Osteoblast (primary cell): ENCODE results near the gene EXOC2. TPM values are rescaled to one million over a fixed set of nuclear protein-coding genes. Genes with fewer than 3 reads are reported as not detected.

Experiments used
- DNase-seq: peaks from one replicate; pipeline ENCODE4 v3.0.0; 2011; ENCODE audit warnings: low spot score, mixed read lengths; ENCODE audit not compliant: insufficient read length; ENCODE audit errors: missing footprints
- H2AFZ ChIP-seq: 2 replicates; pipeline ENCODE4 v1.6.0; 2011; ENCODE audit warnings: mild to moderate bottlenecking, low read length
- H3K27ac ChIP-seq: 2 replicates; pipeline ENCODE4 v1.5.1; 2011; ENCODE audit warnings: mild to moderate bottlenecking, low read depth, low read length, moderate library complexity
- H3K27me3 ChIP-seq: 2 replicates; pipeline ENCODE4 v1.6.0; 2012; ENCODE audit warnings: mild to moderate bottlenecking, control low read depth, inconsistent platforms, low read length, moderate library complexity; ENCODE audit not compliant: insufficient read depth
- H3K36me3 ChIP-seq: 2 replicates; pipeline ENCODE4 v1.5.1; 2011; ENCODE audit warnings: mild to moderate bottlenecking, low read length, control low read depth, moderate library complexity; ENCODE audit not compliant: insufficient read depth
- H3K4me1 ChIP-seq: 2 replicates; pipeline ENCODE4 v1.5.1; 2011; ENCODE audit warnings: mild to moderate bottlenecking, low read length, control low read depth, moderate library complexity; ENCODE audit not compliant: insufficient read depth
- H3K4me2 ChIP-seq: 2 replicates; pipeline ENCODE4 v1.6.0; 2011; ENCODE audit warnings: mild to moderate bottlenecking, low read length; ENCODE audit not compliant: insufficient read depth
- H3K4me3 ChIP-seq: fragments of 200-600 bp; sonication (generic); 3 replicates; pipeline ENCODE4 v1.5.1; 2012; ENCODE audit warnings: mild to moderate bottlenecking, low read length, inconsistent platforms; ENCODE audit not compliant: insufficient read depth
- H3K79me2 ChIP-seq: 2 replicates; pipeline ENCODE4 v1.6.0; 2012; ENCODE audit warnings: mild to moderate bottlenecking, low read length, control low read depth, inconsistent platforms; ENCODE audit not compliant: insufficient read depth
- H3K9me3 ChIP-seq: 2 replicates; pipeline ENCODE4 v1.5.1; 2011; ENCODE audit warnings: low read depth, low read length, control low read depth
- H4K20me1 ChIP-seq: 2 replicates; pipeline ENCODE4 v1.6.0; 2012; ENCODE audit warnings: mild to moderate bottlenecking, low read length, control low read depth; ENCODE audit not compliant: insufficient read depth
- CTCF ChIP-seq: IDR thresholded peaks from 2 replicates; pipeline ENCODE4 v1.5.1; 2011; ENCODE audit warnings: mild to moderate bottlenecking, low read depth, low read length, moderate library complexity; ENCODE audit errors: extremely low read depth
- total RNA-seq: library from RNA; depleted of rRNA; stranded (reverse); fragments of >200 nt; gene quantifications from 2 replicates; pipeline ENCODE4 v1.2.3, GENCODE V29; 2012

The EXOC2 gene
- total RNA-seq, 1 donor = 19.5 TPM

- no peak overlapping the region for H3K27ac ChIP-seq
- no peak overlapping the region for H3K4me3 ChIP-seq
- H3K79me2 ChIP-seq = peaks cover 33% of the 10 kb centered on the region
- DNase-seq = no peak
- H4K20me1 ChIP-seq = peaks cover 22% of the 10 kb centered on the region
- TF ChIP-seq CTCF = no peak
- H3K27me3 ChIP-seq = no peaks in the 10 kb centered on the region
- no peaks in the 10 kb centered on the region for H3K9me3 ChIP-seq
- H2AFZ ChIP-seq = no peak overlapping the region
- no peaks in the 10 kb centered on the region for H3K4me1 ChIP-seq
- no peak overlapping the region for H3K4me2 ChIP-seq
- peaks cover 6% of the 10 kb centered on the region for H3K36me3 ChIP-seq
These were observed 51.5 kb downstream of the EXOC2 start for GRCh38 chr6:641225-641985.

DNA sequence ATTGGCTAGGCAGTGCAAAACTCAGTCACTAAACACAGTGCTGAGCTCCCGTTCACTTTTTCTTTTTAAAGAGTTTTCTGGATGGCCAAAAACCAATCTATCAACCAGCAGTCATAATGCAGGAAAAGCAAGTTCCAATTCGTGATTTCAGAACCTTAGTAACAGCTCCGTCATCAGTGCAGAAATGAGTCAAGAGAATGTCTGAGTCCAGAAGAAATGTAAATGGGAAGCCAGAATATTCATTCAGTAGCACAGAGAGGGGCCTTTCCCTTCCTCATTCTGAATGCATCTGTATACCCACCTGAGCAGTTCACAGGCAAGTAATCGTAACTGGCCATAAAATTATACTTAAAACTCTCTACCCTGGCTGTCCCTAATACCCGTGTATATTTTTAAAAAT, 56.5 kb downstream of the EXOC2 start:
- H3K9me3 ChIP-seq = no peaks in the 10 kb centered on the region
- no peak for DNase-seq

DNA sequence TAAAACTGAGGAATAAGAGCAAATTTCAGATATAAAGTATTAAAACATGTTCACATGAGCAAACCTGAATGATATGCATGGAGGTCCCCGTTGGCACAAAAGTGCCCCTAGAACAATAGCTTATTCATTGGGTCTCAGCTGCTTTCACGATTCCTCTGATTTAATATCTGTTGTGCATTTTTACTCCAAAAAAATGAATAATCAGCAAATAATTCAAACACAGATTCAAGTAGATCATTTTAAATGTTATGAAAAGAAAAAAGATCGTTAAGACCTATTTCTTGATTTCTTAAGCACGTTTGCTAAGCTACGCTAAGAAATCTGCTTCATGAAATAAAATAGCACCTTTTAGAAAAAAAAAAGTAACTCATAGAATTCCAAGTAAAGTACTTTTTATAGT, 57.7 kb downstream of the EXOC2 start:
- H3K36me3 ChIP-seq = peaks cover 6% of the 10 kb centered on the region
- no peaks in the 10 kb centered on the region for H3K9me3 ChIP-seq
- no peaks in the 10 kb centered on the region for H3K27me3 ChIP-seq

More for the DNA sequence above, 56.5 kb downstream of the EXOC2 start:
- Histone ChIP-seq H3K4me3 (no peak overlapping the region), H3K4me1 (no peaks in the 10 kb centered on the region), H3K27me3 (no peaks in the 10 kb centered on the region), H4K20me1 (peaks cover 16% of the 10 kb centered on the region), H2AFZ (no peak overlapping the region), H3K36me3 (peaks cover 6% of the 10 kb centered on the region), H3K27ac (no peak overlapping the region), H3K4me2 (no peak overlapping the region), H3K79me2 (peaks cover 11% of the 10 kb centered on the region)
- no peak for TF ChIP-seq CTCF

GRCh38 chr6:633611-634010, 59.3 kb downstream of the EXOC2 start:
- Histone ChIP-seq H3K9me3 (no peaks in the 10 kb centered on the region), H3K4me2 (no peak overlapping the region), H3K4me3 (no peak overlapping the region), H3K27me3 (no peaks in the 10 kb centered on the region), H4K20me1 (peaks cover 3% of the 10 kb centered on the region), H2AFZ (no peak overlapping the region), H3K27ac (no peak overlapping the region), H3K79me2 (no peaks in the 10 kb centered on the region), H3K36me3 (peaks cover 6% of the 10 kb centered on the region), H3K4me1 (no peaks in the 10 kb centered on the region)
- TF ChIP-seq CTCF = no peak
- DNase-seq = no peak

More for the DNA sequence above, 57.7 kb downstream of the EXOC2 start:
- DNase-seq = no peak
- Histone ChIP-seq H4K20me1 (peaks cover 10% of the 10 kb centered on the region), H3K4me1 (no peaks in the 10 kb centered on the region), H2AFZ (no peak overlapping the region), H3K79me2 (peaks cover 7% of the 10 kb centered on the region), H3K4me3 (no peak overlapping the region), H3K27ac (no peak overlapping the region), H3K4me2 (no peak overlapping the region)
- TF ChIP-seq CTCF = no peak
